ENCODE data around the gene RPL22. TPM values are rescaled to one million over a fixed set of nuclear protein-coding genes. Genes with fewer than 3 reads are reported as not detected.

Gene RPL22
- total and polyA plus RNA-seq, 2 of the 13 experiments (the other 11 are each of a cell fraction or from before 2014, with no cell fraction given): 214 to 545 TPM

DNA sequence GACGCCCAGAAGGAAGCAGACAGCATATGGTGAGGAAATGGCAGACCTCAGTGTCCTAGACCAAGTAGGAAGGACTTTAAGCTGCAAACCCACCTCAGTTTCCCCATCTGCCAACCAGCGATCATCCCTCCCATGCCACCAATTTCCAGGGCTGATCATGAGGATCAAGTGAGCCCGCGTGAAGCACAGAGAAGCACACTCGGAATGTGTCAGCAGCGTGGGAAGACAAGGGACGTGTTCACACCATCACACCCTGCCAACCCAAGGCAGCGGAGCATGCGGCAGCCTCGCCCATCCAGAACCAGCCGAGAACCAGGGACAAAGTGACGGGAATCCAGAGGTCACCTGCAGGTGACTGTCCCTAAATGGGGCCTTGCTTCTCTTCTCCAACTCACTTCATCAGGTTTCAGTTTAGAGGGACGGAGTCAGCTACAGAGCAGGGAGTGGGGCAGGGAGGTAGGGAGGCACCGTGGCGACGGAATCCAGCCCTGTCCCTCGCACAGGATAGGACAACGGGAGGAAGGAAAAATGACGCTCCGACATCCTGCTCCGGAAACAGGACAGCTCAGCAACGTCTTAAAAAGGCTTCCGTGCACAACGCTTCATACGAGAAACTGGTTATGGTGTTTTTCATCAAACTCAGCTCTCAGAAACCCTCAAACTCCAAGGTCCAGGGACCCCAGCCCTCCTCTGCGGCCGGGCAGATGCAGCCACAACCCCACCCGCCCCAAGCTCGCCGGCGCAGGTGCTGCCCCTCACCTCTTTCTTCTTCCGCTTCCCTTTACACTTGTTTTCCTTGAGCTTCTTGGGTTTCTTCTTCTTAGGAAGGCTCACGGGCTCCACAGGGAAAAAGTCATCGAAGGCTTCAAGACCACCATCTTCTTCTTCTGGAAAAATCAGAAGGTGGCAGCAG lies 31.7 kb downstream of the RPL22 start:
- in situ Hi-C loops (cut with HindIII; ENCODE audit: extremely low pct_ligation_motif_present, low pct_unique_long_range_greater_than_20kb) (no loop called here), intact Hi-C loops (cut with micrococcal nuclease; ENCODE audit: unreplicated experiment) (no loop called here)

DNA sequence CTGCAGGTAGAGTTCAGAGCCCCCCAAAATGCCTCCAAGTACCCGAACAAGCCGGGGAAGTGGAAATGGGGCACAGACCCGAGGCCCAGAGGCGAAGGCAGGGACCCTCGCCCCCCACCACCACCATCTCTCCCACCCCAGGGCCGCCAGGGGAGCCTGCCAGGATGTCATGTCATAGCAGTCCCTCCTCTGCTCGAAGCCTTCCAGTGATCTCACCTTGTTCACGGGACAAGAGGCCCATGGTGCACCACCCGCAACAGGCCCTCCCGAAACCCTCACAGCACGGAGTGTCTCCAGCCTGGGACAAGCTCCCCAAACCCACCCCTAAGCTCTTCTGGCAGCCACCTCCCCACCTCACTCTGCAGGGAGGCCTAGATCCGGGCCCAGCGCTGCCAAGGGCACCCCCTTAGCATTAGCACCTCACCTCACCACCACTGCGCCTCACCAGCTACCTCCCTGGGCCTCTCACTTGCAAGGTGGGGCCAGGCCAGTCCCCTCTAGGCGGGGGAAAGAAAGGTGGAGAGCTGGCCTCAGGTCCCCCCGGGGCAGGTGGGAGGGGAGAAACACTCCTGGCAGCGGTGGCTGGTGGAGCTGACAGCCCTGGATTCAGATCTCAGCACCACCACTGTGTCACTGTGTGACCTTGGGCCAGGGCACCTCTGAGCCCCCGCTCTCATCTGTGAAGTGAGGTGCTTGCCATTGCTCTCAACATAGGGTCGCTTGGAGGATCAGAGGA lies 32.6 kb downstream of the RPL22 start:
- FAIRE-seq (no peak), DNase-seq (ENCODE audit: low spot score) (no peak), ATAC-seq (no peak)
- no peaks in the 10 kb centered on the region for H3K36me3 ChIP-seq (replicated peaks in 1 of 2; ENCODE audit: control insufficient read depth in 1 of 2, insufficient read depth in 2 of 2, low read length in 2 of 2)
- peaks cover 22 to 95% of the 10 kb centered on the region in 2 experiments for H3K27me3 ChIP-seq (ENCODE audit: control insufficient read depth in 1 of 2, insufficient read depth in 2 of 2, low read length in 2 of 2)
- peaks cover 9% of the 10 kb centered on the region; the same call in 1 of the 2 replicates for H3K4me1 ChIP-seq (ENCODE audit: insufficient read depth, low read length)
- CTCF ChIA-PET (ENCODE audit: low intra/inter-chr PET ratio, low total read pairs): no interaction called here
- POLR2A ChIA-PET: no interaction called here
- no peaks in the 10 kb centered on the region for H3K9me3 ChIP-seq (ENCODE audit: low read length)
- no peak overlapping the region for H3K4me3 ChIP-seq (replicated peaks in 1 of 3; ENCODE audit: insufficient read depth in 1 of 3, low read depth in 2 of 3, low read length in 3 of 3)
- intact Hi-C loops (cut with micrococcal nuclease; ENCODE audit: unreplicated experiment) (no loop called here), in situ Hi-C loops (cut with HindIII; ENCODE audit: extremely low pct_ligation_motif_present, low pct_unique_long_range_greater_than_20kb) (no loop called here)
- no peak overlapping the region for H2AFZ ChIP-seq (ENCODE audit: low read length)
- no peak overlapping the region for H3K9ac ChIP-seq (ENCODE audit: insufficient read depth, low read depth, low read length)
- BruUV-seq (replicated peaks): no TSS peak
- H3K79me2 ChIP-seq (ENCODE audit: insufficient read depth, low read length): no peaks in the 10 kb centered on the region
- no peak overlapping the region for H3K27ac ChIP-seq (ENCODE audit: extremely low read length, insufficient read depth, low read length)
- H4K20me1 ChIP-seq (ENCODE audit: insufficient read depth, low read length): peaks cover 12% of the 10 kb centered on the region; the same call in 1 of the 2 replicates
- H3K4me2 ChIP-seq (ENCODE audit: low read depth, low read length): no peak overlapping the region
- 14% methylated on average over 7 of the region's 19 CpGs for WGBS (ENCODE audit: low lambda C conversion rate)
- TF ChIP-seq PAF1 (CRISPR knock-in tag; IDR thresholded peaks at IDR 0.05) (no peak), ZNF629 (CRISPR knock-in tag; conservative IDR thresholded peaks at IDR 0.05) (no peak), NFYC (CRISPR knock-in tag; IDR thresholded peaks at IDR 0.05) (no peak), ERF (CRISPR knock-in tag; IDR thresholded peaks at IDR 0.05) (no peak), ZFP37 (CRISPR knock-in tag; IDR thresholded peaks at IDR 0.05; ENCODE audit: borderline replicate concordance) (no peak), ZNF550 (CRISPR knock-in tag; IDR thresholded peaks at IDR 0.05; ENCODE audit: borderline replicate concordance) (no peak)
- TF ChIP-seq, protein P1, sequence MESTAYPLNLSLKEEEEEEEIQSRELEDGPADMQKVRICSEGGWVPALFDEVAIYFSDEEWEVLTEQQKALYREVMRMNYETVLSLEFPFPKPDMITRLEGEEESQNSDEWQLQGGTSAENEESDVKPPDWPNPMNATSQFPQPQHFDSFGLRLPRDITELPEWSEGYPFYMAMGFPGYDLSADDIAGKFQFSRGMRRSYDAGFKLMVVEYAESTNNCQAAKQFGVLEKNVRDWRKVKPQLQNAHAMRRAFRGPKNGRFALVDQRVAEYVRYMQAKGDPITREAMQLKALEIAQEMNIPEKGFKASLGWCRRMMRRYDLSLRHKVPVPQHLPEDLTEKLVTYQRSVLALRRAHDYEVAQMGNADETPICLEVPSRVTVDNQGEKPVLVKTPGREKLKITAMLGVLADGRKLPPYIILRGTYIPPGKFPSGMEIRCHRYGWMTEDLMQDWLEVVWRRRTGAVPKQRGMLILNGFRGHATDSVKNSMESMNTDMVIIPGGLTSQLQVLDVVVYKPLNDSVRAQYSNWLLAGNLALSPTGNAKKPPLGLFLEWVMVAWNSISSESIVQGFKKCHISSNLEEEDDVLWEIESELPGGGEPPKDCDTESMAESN (CRISPR knock-in tag; conservative IDR thresholded peaks at IDR 0.05): no peak
- TF ChIP-seq, protein P2, sequence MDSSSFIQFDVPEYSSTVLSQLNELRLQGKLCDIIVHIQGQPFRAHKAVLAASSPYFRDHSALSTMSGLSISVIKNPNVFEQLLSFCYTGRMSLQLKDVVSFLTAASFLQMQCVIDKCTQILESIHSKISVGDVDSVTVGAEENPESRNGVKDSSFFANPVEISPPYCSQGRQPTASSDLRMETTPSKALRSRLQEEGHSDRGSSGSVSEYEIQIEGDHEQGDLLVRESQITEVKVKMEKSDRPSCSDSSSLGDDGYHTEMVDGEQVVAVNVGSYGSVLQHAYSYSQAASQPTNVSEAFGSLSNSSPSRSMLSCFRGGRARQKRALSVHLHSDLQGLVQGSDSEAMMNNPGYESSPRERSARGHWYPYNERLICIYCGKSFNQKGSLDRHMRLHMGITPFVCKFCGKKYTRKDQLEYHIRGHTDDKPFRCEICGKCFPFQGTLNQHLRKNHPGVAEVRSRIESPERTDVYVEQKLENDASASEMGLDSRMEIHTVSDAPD (CRISPR knock-in tag; IDR thresholded peaks at IDR 0.05): no peak

More for the DNA sequence above, 31.7 kb downstream of the RPL22 start:
- H4K20me1 ChIP-seq (ENCODE audit: insufficient read depth, low read length): peaks cover 10% of the 10 kb centered on the region; the same call in 1 of the 2 replicates
- ChIA-PET POLR2A (no interaction called here), CTCF (ENCODE audit: low intra/inter-chr PET ratio, low total read pairs) (no interaction called here)
- BruUV-seq (replicated peaks): no TSS peak
- no peak overlapping the region for H3K4me3 ChIP-seq (replicated peaks in 1 of 3; ENCODE audit: insufficient read depth in 1 of 3, low read depth in 2 of 3, low read length in 3 of 3)
- 19% methylated on average over 26 of the region's 34 CpGs for WGBS (ENCODE audit: low lambda C conversion rate)
- FAIRE-seq (no peak), DNase-seq (ENCODE audit: low spot score) (no peak), ATAC-seq (no peak)
- peaks cover 23 to 96% of the 10 kb centered on the region in 2 experiments for H3K27me3 ChIP-seq (ENCODE audit: control insufficient read depth in 1 of 2, insufficient read depth in 2 of 2, low read length in 2 of 2)
- H2AFZ ChIP-seq (ENCODE audit: low read length): no peak overlapping the region
- no peaks in the 10 kb centered on the region for H3K36me3 ChIP-seq (replicated peaks in 1 of 2; ENCODE audit: control insufficient read depth in 1 of 2, insufficient read depth in 2 of 2, low read length in 2 of 2)
- no peaks in the 10 kb centered on the region for H3K79me2 ChIP-seq (ENCODE audit: insufficient read depth, low read length)
- no peak overlapping the region for H3K27ac ChIP-seq (ENCODE audit: extremely low read length, insufficient read depth, low read length)
- TF ChIP-seq, protein P3, sequence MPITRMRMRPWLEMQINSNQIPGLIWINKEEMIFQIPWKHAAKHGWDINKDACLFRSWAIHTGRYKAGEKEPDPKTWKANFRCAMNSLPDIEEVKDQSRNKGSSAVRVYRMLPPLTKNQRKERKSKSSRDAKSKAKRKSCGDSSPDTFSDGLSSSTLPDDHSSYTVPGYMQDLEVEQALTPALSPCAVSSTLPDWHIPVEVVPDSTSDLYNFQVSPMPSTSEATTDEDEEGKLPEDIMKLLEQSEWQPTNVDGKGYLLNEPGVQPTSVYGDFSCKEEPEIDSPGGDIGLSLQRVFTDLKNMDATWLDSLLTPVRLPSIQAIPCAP (CRISPR knock-in tag; IDR thresholded peaks at IDR 0.05; ENCODE audit: low read depth): no peak
- peak; percentile 55; the same call in 1 of the 2 replicates for TF ChIP-seq EZH2 (conservative IDR thresholded peaks at IDR 0.05; ENCODE audit: low read depth, low read length)
- H3K4me2 ChIP-seq (ENCODE audit: low read depth, low read length): no peak overlapping the region
- H3K4me1 ChIP-seq (ENCODE audit: insufficient read depth, low read length): peaks cover 12% of the 10 kb centered on the region
- no peak overlapping the region for H3K9ac ChIP-seq (ENCODE audit: insufficient read depth, low read depth, low read length)
- no peaks in the 10 kb centered on the region for H3K9me3 ChIP-seq (ENCODE audit: low read length)
